Measurements from ENCODE around the gene EPB42. TPM values are rescaled to one million over a fixed set of nuclear protein-coding genes. Genes with fewer than 3 reads are reported as not detected.

EPB42 gene
- total RNA-seq, 1 experiment from 2014 or later, result not detected

DNA sequence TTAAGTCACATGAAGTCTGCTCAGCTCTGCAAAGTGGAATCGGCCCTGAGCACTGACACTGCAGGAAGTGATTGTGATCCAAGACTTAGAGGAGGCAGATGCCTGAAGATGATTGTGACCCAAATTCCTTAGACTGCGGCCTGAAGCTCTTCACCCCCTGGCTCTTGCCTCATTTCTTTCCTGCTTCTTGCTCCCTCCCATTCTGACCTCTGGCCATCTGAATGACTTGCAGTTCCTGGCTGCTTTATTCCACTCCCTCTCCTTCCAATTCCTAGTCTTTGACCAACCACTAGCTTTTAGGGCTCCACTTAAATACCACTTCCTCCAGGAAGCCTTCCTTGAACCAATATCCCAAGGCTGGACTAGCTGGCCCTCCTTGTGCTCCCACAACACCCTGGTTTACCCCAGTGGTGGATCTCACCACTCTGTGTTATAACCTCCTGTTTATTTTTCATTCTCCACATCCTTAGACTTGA is 9.9 kb upstream of the EPB42 start:
- DNase-seq (ENCODE audit: low read depth, low spot score), result no peak
- Histone ChIP-seq H4K20me1 (ENCODE audit: insufficient read depth) (no peaks in the 10 kb centered on the region), H3K4me3 (replicated peaks in 1 of 2; ENCODE audit: low read depth in 1 of 2, low read length in 2 of 2) (no peak overlapping the region), H3K27ac (ENCODE audit: low read depth, low read length) (no peak overlapping the region), H3K4me2 (ENCODE audit: low read length) (no peak overlapping the region), H3K9me3 (ENCODE audit: control insufficient read depth in 1 of 2, insufficient read depth in 1 of 2, low read depth in 1 of 2, low read length in 2 of 2) (no peaks in the 10 kb centered on the region), H3K36me3 (ENCODE audit: control insufficient read depth in 1 of 2, insufficient read depth in 2 of 2, low read length in 2 of 2) (no peaks in the 10 kb centered on the region), H3K79me2 (ENCODE audit: insufficient read depth, low read length) (no peaks in the 10 kb centered on the region), H3K9me2 (ENCODE audit: insufficient read depth) (no peaks in the 10 kb centered on the region), H3K4me1 (ENCODE audit: control insufficient read depth in 1 of 2, insufficient read depth in 2 of 2, low read length in 2 of 2) (no peaks in the 10 kb centered on the region), H2AFZ (ENCODE audit: low read depth, low read length, poor library complexity, severe bottlenecking) (no peak overlapping the region), H3K27me3 (ENCODE audit: insufficient read depth, low read length) (no peaks in the 10 kb centered on the region), H3K9ac (ENCODE audit: low read length) (no peak overlapping the region)
- BruUV-seq (replicated peaks), result no TSS peak
- ChIA-PET POLR2A (no interaction called here), CTCF (interaction anchor here (2.8 kb wide), 1 partner anchor 55 kb away, joined by 8 read pairs; no protein-coding TSS in a partner anchor), RAD21 (ENCODE audit: low non-redundant PET in 1 of 2, low total read pairs in 2 of 2, uncharacterized antibody in 2 of 2, unreplicated experiment in 2 of 2) (no interaction called here)
- no peak for TF ChIP-seq SRF (IDR thresholded peaks at IDR 0.05; ENCODE audit: low read depth)
- no peak for TF ChIP-seq ATF3 (IDR thresholded peaks at IDR 0.05)
- TF ChIP-seq, protein P1, sequence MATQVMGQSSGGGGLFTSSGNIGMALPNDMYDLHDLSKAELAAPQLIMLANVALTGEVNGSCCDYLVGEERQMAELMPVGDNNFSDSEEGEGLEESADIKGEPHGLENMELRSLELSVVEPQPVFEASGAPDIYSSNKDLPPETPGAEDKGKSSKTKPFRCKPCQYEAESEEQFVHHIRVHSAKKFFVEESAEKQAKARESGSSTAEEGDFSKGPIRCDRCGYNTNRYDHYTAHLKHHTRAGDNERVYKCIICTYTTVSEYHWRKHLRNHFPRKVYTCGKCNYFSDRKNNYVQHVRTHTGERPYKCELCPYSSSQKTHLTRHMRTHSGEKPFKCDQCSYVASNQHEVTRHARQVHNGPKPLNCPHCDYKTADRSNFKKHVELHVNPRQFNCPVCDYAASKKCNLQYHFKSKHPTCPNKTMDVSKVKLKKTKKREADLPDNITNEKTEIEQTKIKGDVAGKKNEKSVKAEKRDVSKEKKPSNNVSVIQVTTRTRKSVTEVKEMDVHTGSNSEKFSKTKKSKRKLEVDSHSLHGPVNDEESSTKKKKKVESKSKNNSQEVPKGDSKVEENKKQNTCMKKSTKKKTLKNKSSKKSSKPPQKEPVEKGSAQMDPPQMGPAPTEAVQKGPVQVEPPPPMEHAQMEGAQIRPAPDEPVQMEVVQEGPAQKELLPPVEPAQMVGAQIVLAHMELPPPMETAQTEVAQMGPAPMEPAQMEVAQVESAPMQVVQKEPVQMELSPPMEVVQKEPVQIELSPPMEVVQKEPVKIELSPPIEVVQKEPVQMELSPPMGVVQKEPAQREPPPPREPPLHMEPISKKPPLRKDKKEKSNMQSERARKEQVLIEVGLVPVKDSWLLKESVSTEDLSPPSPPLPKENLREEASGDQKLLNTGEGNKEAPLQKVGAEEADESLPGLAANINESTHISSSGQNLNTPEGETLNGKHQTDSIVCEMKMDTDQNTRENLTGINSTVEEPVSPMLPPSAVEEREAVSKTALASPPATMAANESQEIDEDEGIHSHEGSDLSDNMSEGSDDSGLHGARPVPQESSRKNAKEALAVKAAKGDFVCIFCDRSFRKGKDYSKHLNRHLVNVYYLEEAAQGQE (IDR thresholded peaks at IDR 0.05; ENCODE audit: low read depth), result no peak
- TF ChIP-seq EZH2phosphoT487 (IDR thresholded peaks at IDR 0.05; ENCODE audit: borderline replicate concordance), result no peak
- TF ChIP-seq EGR1 (IDR thresholded peaks at IDR 0.05; ENCODE audit: low read depth), result no peak
- TF ChIP-seq EZH2 (IDR thresholded peaks at IDR 0.05), result no peak
- no peak for TF ChIP-seq POLR2A (IDR thresholded peaks at IDR 0.05; ENCODE audit: borderline replicate concordance, extremely low read depth, insufficient read depth, insufficient read length)
- TF ChIP-seq, protein P2, sequence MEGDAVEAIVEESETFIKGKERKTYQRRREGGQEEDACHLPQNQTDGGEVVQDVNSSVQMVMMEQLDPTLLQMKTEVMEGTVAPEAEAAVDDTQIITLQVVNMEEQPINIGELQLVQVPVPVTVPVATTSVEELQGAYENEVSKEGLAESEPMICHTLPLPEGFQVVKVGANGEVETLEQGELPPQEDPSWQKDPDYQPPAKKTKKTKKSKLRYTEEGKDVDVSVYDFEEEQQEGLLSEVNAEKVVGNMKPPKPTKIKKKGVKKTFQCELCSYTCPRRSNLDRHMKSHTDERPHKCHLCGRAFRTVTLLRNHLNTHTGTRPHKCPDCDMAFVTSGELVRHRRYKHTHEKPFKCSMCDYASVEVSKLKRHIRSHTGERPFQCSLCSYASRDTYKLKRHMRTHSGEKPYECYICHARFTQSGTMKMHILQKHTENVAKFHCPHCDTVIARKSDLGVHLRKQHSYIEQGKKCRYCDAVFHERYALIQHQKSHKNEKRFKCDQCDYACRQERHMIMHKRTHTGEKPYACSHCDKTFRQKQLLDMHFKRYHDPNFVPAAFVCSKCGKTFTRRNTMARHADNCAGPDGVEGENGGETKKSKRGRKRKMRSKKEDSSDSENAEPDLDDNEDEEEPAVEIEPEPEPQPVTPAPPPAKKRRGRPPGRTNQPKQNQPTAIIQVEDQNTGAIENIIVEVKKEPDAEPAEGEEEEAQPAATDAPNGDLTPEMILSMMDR (IDR thresholded peaks at IDR 0.05 in 2 of 3, conservative IDR thresholded peaks at IDR 0.05 in 1 of 3; ENCODE audit: borderline replicate concordance in 1 of 3, insufficient read depth in 1 of 3, low read depth in 2 of 3, low read length in 2 of 3), result no peak
- TF ChIP-seq ZNF274 (IDR thresholded peaks at IDR 0.05; ENCODE audit: low read depth, low read length), result no peak
- no peak for TF ChIP-seq ELF1 (IDR thresholded peaks at IDR 0.05; ENCODE audit: borderline replicate concordance, low read depth)
- TF ChIP-seq, protein P3, sequence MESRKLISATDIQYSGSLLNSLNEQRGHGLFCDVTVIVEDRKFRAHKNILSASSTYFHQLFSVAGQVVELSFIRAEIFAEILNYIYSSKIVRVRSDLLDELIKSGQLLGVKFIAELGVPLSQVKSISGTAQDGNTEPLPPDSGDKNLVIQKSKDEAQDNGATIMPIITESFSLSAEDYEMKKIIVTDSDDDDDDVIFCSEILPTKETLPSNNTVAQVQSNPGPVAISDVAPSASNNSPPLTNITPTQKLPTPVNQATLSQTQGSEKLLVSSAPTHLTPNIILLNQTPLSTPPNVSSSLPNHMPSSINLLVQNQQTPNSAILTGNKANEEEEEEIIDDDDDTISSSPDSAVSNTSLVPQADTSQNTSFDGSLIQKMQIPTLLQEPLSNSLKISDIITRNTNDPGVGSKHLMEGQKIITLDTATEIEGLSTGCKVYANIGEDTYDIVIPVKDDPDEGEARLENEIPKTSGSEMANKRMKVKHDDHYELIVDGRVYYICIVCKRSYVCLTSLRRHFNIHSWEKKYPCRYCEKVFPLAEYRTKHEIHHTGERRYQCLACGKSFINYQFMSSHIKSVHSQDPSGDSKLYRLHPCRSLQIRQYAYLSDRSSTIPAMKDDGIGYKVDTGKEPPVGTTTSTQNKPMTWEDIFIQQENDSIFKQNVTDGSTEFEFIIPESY (IDR thresholded peaks at IDR 0.05; ENCODE audit: extremely low read depth, insufficient replicate concordance, low read length), result no peak
- no peak for TF ChIP-seq CEBPB (IDR thresholded peaks at IDR 0.05; ENCODE audit: low read depth)
- no peak for TF ChIP-seq SIN3A (IDR thresholded peaks at IDR 0.05; ENCODE audit: low read depth)
- ATAC-seq, result no peak
- intact Hi-C loops (cut with micrococcal nuclease), result no loop called here

Measured in HCT116 (cell line).